Measurements from ENCODE around the gene SETD4. TPM values are rescaled to one million over a fixed set of nuclear protein-coding genes. Genes with fewer than 3 reads are reported as not detected.

Gene SETD4
- total and polyA plus RNA-seq, 2 of the 13 experiments (the other 11 are each of a cell fraction or from before 2014, with no cell fraction given): 7.1 to 14.4 TPM

GRCh38 chr21:36028127-36029069, 31.9 kb downstream of the SETD4 start:
- in situ Hi-C loops (cut with HindIII; ENCODE audit: extremely low pct_ligation_motif_present, low pct_unique_long_range_greater_than_20kb): no loop called here
- Histone ChIP-seq H3K79me2 (ENCODE audit: insufficient read depth, low read length) (no peaks in the 10 kb centered on the region), H3K27me3 (ENCODE audit: control insufficient read depth in 1 of 2, insufficient read depth in 2 of 2, low read length in 2 of 2) (no peaks in the 10 kb centered on the region), H3K9ac (ENCODE audit: insufficient read depth, low read depth, low read length) (no peak overlapping the region), H3K27ac (ENCODE audit: extremely low read length, insufficient read depth, low read length) (no peak overlapping the region), H3K4me3 (replicated peaks in 1 of 3; ENCODE audit: insufficient read depth in 1 of 3, low read depth in 2 of 3, low read length in 3 of 3) (no peak overlapping the region), H3K9me3 (ENCODE audit: low read length) (no peaks in the 10 kb centered on the region), H3K36me3 (replicated peaks in 1 of 2; ENCODE audit: control insufficient read depth in 1 of 2, insufficient read depth in 2 of 2, low read length in 2 of 2) (no peaks in the 10 kb centered on the region), H2AFZ (ENCODE audit: low read length) (no peak overlapping the region), H4K20me1 (ENCODE audit: insufficient read depth, low read length) (no peaks in the 10 kb centered on the region), H3K4me2 (ENCODE audit: low read depth, low read length) (peak overlapping the region; percentile 47), H3K4me1 (ENCODE audit: insufficient read depth, low read length) (peaks cover 6% of the 10 kb centered on the region; the same call in 1 of the 2 replicates)
- intact Hi-C loops (cut with micrococcal nuclease; ENCODE audit: unreplicated experiment): loop anchor here (2.0 to 10.0 kb wide), 3 partner anchors 88 to 1144 kb away; no protein-coding TSS in a partner anchor
- FAIRE-seq (peak; percentile 90), ATAC-seq (peak; percentile 92), DNase-seq (ENCODE audit: low spot score) (peak; percentile 47)
- no TSS peak for BruUV-seq (replicated peaks)
- CTCF ChIA-PET (ENCODE audit: low intra/inter-chr PET ratio, low total read pairs): interaction anchor here (1.1 to 1.4 kb wide), 3 partner anchors 84 to 1336 kb away, joined by 3 to 4 read pairs (median 3); no protein-coding TSS in a partner anchor
- POLR2A ChIA-PET: no interaction called here
- 16% methylated on average over 21 of the region's 25 CpGs for WGBS (ENCODE audit: low lambda C conversion rate)
- TF ChIP-seq ZNF891 (CRISPR knock-in tag; IDR thresholded peaks at IDR 0.05): no peak
- TF ChIP-seq RAD21 (CRISPR knock-in tag; IDR thresholded peaks at IDR 0.05): peak; percentile 89
- 0 out of 2 replicates have a peak, but pooled peaks have one; percentile 48 for TF ChIP-seq IRF2 (CRISPR knock-in tag; IDR thresholded peaks at IDR 0.05)
- no peak for TF ChIP-seq ZC3H4 (CRISPR knock-in tag; IDR thresholded peaks at IDR 0.05; ENCODE audit: borderline replicate concordance)
- TF ChIP-seq ZNF563 (CRISPR knock-in tag; IDR thresholded peaks at IDR 0.05): 0 out of 2 replicates have a peak, but pooled peaks have one; percentile 17
- peak; percentile 58; the same call in 1 of the 2 replicates for TF ChIP-seq KDM2A (CRISPR knock-in tag; IDR thresholded peaks at IDR 0.05; ENCODE audit: borderline replicate concordance, low read depth)
- TF ChIP-seq THRA (CRISPR knock-in tag; IDR thresholded peaks at IDR 0.05; ENCODE audit: borderline replicate concordance): peak; percentile 50; the same call in 1 of the 2 replicates
- TF ChIP-seq SMC3 (IDR thresholded peaks at IDR 0.05; ENCODE audit: low read length): peak; percentile 95
- peak; percentile 96 for TF ChIP-seq ZSCAN21 (CRISPR knock-in tag; IDR thresholded peaks at IDR 0.05; ENCODE audit: borderline replicate concordance)
- peak; percentile 31; the same call in 1 of the 2 replicates for TF ChIP-seq CEBPG (CRISPR knock-in tag; IDR thresholded peaks at IDR 0.05)
- TF ChIP-seq KDM6A (CRISPR knock-in tag; IDR thresholded peaks at IDR 0.05; ENCODE audit: low read depth): no peak
- TF ChIP-seq PATZ1 (CRISPR knock-in tag; IDR thresholded peaks at IDR 0.05): 0 out of 2 replicates have a peak, but pooled peaks have one; percentile 20
- TF ChIP-seq ZKSCAN1 (IDR thresholded peaks at IDR 0.05; ENCODE audit: low read length): no peak
- peak; percentile 98 for TF ChIP-seq STAG1 (CRISPR knock-in tag; IDR thresholded peaks at IDR 0.05)
- peak; percentile 57; the same call in 1 of the 2 replicates for TF ChIP-seq SALL1 (CRISPR knock-in tag; IDR thresholded peaks at IDR 0.05)
- no peak for TF ChIP-seq SRSF1 (optimal IDR thresholded peaks at IDR 0.05; ENCODE audit: low read depth, low read length)
- TF ChIP-seq CTCF (CRISPR knock-in tag; IDR thresholded peaks at IDR 0.05): peak; percentile 97
- TF ChIP-seq FOXP1 (IDR thresholded peaks at IDR 0.05): no peak
- TF ChIP-seq FOXP1 (CRISPR knock-in tag; IDR thresholded peaks at IDR 0.05): no peak
- TF ChIP-seq RBM39 (IDR thresholded peaks at IDR 0.05; ENCODE audit: low read depth, low read length, poor library complexity, severe bottlenecking): no peak

Measured in HepG2 (cell line).